A673 (cell line): ENCODE results near the gene USP17L27.
"Not testable (repeated sequence)": the region's sequence is repeated elsewhere in the genome, so short reads cannot be mapped to it uniquely, and the experiment has no call there.

Experiments used
- EZH2 ChIP-seq: fragments of 200-600 bp; sonication (generic); IDR thresholded peaks from 2 replicates; pipeline ENCODE4 v1.6.1; 2017; ENCODE audit warnings: borderline replicate concordance, low read depth, mild to moderate bottlenecking, mixed read lengths, antibody characterized with exemption, low read length; ENCODE audit not compliant: poor library complexity, severe bottlenecking
- TF ChIP-seq, protein P1 (sequence below): fragments of 300-800, 200-600 bp; sonication (generic); conservative IDR thresholded peaks from 2 replicates; pipeline ENCODE4 v1.5.1; 2017; ENCODE audit warnings: low read depth, mild to moderate bottlenecking, antibody characterized with exemption, low read length, moderate library complexity, mixed read lengths

DNA sequence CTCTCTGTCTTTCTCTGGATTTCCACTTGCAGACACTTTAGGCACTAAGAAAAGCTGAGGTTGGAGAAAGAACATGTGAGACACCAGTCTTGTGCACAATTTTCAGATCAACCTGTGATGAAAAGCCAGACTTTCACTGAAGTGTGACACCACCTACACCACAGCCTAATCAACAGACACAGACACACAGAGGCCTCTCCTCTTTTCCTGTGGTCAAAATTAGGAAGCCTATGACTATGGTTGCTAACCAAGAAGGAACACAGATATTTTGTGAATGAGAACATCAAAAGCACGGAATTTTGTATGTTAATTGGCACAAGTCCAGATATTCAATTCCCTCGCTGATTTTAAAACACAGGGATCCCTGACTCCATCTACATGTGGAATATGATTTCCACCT, 45.1 kb downstream of the USP17L27 start:
- TF ChIP-seq, protein P1, sequence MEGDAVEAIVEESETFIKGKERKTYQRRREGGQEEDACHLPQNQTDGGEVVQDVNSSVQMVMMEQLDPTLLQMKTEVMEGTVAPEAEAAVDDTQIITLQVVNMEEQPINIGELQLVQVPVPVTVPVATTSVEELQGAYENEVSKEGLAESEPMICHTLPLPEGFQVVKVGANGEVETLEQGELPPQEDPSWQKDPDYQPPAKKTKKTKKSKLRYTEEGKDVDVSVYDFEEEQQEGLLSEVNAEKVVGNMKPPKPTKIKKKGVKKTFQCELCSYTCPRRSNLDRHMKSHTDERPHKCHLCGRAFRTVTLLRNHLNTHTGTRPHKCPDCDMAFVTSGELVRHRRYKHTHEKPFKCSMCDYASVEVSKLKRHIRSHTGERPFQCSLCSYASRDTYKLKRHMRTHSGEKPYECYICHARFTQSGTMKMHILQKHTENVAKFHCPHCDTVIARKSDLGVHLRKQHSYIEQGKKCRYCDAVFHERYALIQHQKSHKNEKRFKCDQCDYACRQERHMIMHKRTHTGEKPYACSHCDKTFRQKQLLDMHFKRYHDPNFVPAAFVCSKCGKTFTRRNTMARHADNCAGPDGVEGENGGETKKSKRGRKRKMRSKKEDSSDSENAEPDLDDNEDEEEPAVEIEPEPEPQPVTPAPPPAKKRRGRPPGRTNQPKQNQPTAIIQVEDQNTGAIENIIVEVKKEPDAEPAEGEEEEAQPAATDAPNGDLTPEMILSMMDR: not testable (repeated sequence)
- TF ChIP-seq EZH2: not testable (repeated sequence)
